Measurements from ENCODE around the gene SYT7.
"Not testable (repeated sequence)": the region's sequence is repeated elsewhere in the genome, so short reads cannot be mapped to it uniquely, and the experiment has no call there.

SYT7 gene

DNA sequence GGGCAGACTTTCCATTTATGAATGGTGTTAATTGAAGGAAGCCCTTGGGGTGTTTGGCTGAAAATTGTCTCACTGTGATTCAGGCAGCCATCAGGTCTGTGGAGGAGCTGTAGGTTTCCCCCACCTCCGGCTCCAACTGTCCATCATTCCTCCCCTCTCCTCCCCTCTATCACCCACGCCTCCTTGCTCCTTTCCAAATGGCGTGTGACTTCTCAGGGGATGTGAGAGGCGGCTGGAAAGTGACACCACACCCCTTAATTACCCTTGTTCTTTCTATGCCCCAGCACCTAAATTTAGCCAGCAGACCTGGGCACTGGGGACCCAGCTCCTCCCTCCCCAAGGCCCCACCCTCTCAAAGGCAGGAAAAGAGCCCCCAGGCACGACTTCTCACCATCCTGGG is 38.1 kb upstream of the SYT7 start:
- H3K27me3 ChIP-seq = peaks cover 43% of the 10 kb centered on the region
- TF ChIP-seq, protein P1, sequence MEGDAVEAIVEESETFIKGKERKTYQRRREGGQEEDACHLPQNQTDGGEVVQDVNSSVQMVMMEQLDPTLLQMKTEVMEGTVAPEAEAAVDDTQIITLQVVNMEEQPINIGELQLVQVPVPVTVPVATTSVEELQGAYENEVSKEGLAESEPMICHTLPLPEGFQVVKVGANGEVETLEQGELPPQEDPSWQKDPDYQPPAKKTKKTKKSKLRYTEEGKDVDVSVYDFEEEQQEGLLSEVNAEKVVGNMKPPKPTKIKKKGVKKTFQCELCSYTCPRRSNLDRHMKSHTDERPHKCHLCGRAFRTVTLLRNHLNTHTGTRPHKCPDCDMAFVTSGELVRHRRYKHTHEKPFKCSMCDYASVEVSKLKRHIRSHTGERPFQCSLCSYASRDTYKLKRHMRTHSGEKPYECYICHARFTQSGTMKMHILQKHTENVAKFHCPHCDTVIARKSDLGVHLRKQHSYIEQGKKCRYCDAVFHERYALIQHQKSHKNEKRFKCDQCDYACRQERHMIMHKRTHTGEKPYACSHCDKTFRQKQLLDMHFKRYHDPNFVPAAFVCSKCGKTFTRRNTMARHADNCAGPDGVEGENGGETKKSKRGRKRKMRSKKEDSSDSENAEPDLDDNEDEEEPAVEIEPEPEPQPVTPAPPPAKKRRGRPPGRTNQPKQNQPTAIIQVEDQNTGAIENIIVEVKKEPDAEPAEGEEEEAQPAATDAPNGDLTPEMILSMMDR (IDR thresholded peaks at IDR 0.05) = no peak
- H3K4me1 ChIP-seq (ENCODE audit: control insufficient read depth in 1 of 2, insufficient read depth in 1 of 2, low read depth in 1 of 2, low read length in 1 of 2) = no peaks in the 10 kb centered on the region
- no peak overlapping the region for H3K4me3 ChIP-seq (ENCODE audit: low read depth in 1 of 2, low read length in 1 of 2)
- no peaks in the 10 kb centered on the region for H3K9me3 ChIP-seq
- no peak overlapping the region for H3K27ac ChIP-seq
- no peaks in the 10 kb centered on the region for H3K36me3 ChIP-seq

DNA sequence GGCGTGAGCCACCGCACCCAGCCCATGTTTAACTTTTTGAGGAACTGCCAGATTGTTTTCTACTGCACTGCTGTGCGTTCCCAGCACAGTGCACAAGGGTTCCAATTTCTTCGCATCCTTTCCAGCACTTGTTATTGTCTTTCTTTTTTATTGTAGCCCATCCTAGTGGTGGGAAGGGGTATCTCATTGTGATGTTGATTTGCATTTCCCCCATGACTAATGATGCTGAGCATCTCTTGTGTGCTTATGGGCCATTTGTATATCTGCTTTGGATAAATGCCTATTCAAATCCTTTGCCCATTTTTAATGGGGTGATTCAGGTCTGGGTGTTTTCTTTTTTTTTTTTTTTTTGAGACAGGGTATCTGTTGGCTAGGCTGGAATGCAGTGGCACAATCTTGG is 36.6 kb upstream of the SYT7 start:
- H3K27me3 ChIP-seq = peaks cover 47% of the 10 kb centered on the region

GRCh38 chr11:61616434-61616833 is 35.6 kb upstream of the SYT7 start:
- Histone ChIP-seq H3K4me3 (ENCODE audit: low read depth in 1 of 2, low read length in 1 of 2) (no peak overlapping the region), H3K36me3 (no peaks in the 10 kb centered on the region), H3K27me3 (peaks cover 40% of the 10 kb centered on the region), H3K4me1 (ENCODE audit: control insufficient read depth in 1 of 2, insufficient read depth in 1 of 2, low read depth in 1 of 2, low read length in 1 of 2) (no peaks in the 10 kb centered on the region), H3K9me3 (no peaks in the 10 kb centered on the region), H3K27ac (no peak overlapping the region)
- TF ChIP-seq, protein P1 (IDR thresholded peaks at IDR 0.05) = no peak

More for the DNA sequence above, 36.6 kb upstream of the SYT7 start:
- H3K27ac ChIP-seq = no peak overlapping the region
- no peaks in the 10 kb centered on the region for H3K36me3 ChIP-seq
- H3K4me1 ChIP-seq (ENCODE audit: control insufficient read depth in 1 of 2, insufficient read depth in 1 of 2, low read depth in 1 of 2, low read length in 1 of 2) = no peaks in the 10 kb centered on the region
- H3K9me3 ChIP-seq = no peaks in the 10 kb centered on the region
- TF ChIP-seq, protein P1 (IDR thresholded peaks at IDR 0.05) = no peak
- no peak overlapping the region for H3K4me3 ChIP-seq (ENCODE audit: low read depth in 1 of 2, low read length in 1 of 2)

DNA sequence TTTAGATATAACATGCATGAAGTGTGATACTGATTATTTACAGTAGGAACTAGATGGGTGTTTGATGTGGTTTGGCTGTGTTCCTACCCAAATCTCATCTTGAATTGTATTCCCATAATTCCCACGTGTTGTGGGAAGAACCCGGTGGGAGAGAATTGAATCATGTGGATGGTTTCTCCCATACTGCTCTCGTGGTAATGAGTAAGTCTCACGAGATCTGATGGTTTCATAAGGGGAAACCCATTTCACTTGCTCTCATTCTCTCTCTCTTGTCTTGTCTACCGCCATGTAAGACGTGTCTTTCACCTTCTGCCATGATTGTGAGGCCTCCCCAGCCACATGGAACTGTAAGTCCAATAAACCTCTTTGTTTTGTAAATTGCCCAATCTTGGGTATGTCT is 33.9 kb upstream of the SYT7 start:
- H3K4me3 ChIP-seq (ENCODE audit: low read depth in 1 of 2, low read length in 1 of 2); H3K27ac ChIP-seq; H3K4me1 ChIP-seq (ENCODE audit: control insufficient read depth in 1 of 2, insufficient read depth in 1 of 2, low read depth in 1 of 2, low read length in 1 of 2); H3K36me3 ChIP-seq; H3K9me3 ChIP-seq: not testable (repeated sequence)
- peaks cover 46% of the 10 kb centered on the region for H3K27me3 ChIP-seq

GRCh38 chr11:61613870-61614269 is 33.0 kb upstream of the SYT7 start:
- Histone ChIP-seq H3K9me3 (no peaks in the 10 kb centered on the region), H3K4me1 (ENCODE audit: control insufficient read depth in 1 of 2, insufficient read depth in 1 of 2, low read depth in 1 of 2, low read length in 1 of 2) (no peaks in the 10 kb centered on the region), H3K27me3 (peaks cover 47% of the 10 kb centered on the region), H3K36me3 (no peaks in the 10 kb centered on the region), H3K27ac (no peak overlapping the region), H3K4me3 (ENCODE audit: low read depth in 1 of 2, low read length in 1 of 2) (no peak overlapping the region)
- TF ChIP-seq, protein P1 (IDR thresholded peaks at IDR 0.05) = no peak

- Histone ChIP-seq H3K36me3 (no peaks in the 10 kb centered on the region), H3K4me3 (ENCODE audit: low read depth in 1 of 2, low read length in 1 of 2) (no peak overlapping the region), H3K27me3 (peaks cover 47% of the 10 kb centered on the region), H3K9me3 (no peaks in the 10 kb centered on the region), H3K4me1 (ENCODE audit: control insufficient read depth in 1 of 2, insufficient read depth in 1 of 2, low read depth in 1 of 2, low read length in 1 of 2) (no peaks in the 10 kb centered on the region), H3K27ac (no peak overlapping the region)
- TF ChIP-seq, protein P1 (IDR thresholded peaks at IDR 0.05) = no peak
Measured at GRCh38 chr11:61613051-61613450, 32.2 kb upstream of the SYT7 start.
